ENCODE data around the gene ZNF507. TPM values are rescaled to one million over a fixed set of nuclear protein-coding genes. Genes with fewer than 3 reads are reported as not detected.

ZNF507 gene
- total and polyA plus RNA-seq, 2 of the 8 experiments (the other 6 are each of a cell fraction or from before 2014, with no cell fraction given), result 8.6 to 28.8 TPM

DNA sequence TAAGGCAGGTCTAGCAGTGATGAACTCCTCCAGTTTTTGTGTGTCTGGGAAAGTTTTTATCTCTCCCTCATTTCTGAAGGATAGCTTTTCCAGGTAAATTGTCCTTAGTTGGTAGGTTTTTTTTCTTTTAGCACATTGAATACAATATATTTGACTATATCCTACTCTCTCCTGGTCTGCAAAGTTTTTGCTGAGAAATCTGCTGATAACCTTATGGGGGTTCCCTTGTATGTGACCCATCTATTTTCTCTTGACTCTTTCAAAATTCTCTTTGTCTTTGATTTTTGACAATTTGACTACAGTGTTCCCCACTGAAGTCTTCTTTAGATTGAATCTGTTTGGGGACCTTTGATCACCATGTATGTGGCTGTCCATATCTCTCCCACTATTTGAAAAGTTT is 42.6 kb upstream of the ZNF507 start:
- Histone ChIP-seq H2BK15ac (ENCODE audit: low read length) (no peak overlapping the region), H3K4ac (replicated peaks; ENCODE audit: insufficient read length, low read depth, low read length) (no peak overlapping the region), H3K4me1 (replicated peaks in 1 of 4; ENCODE audit: control insufficient read depth in 3 of 4, insufficient read depth in 4 of 4, low read length in 3 of 4) (peaks cover 0 to 4% (median 3%) of the 10 kb centered on the region in 4 experiments; a peak in 3 of 7 replicates), H2AFZ (ENCODE audit: low read length) (no peak overlapping the region), H4K91ac (replicated peaks; ENCODE audit: insufficient read length, low read length) (no peak overlapping the region), H3K27me3 (replicated peaks in 1 of 4; ENCODE audit: control insufficient read depth in 3 of 4, extremely low read depth in 1 of 4, insufficient read depth in 3 of 4, low read length in 3 of 4) (no peaks in the 10 kb centered on the region), H2BK5ac (ENCODE audit: low read depth, low read length) (no peak overlapping the region), H3K4me2 (ENCODE audit: insufficient read depth in 1 of 2, low read depth in 2 of 2, low read length in 2 of 2) (no peak overlapping the region), H4K5ac (ENCODE audit: insufficient read length, low read depth, low read length) (no peak overlapping the region), H3K27ac (ENCODE audit: low read depth, low read length) (no peak overlapping the region), H3K9me3 (ENCODE audit: insufficient read depth in 2 of 2, low read depth in 1 of 2, low read length in 1 of 2) (0 out of 4 replicates have a peak, but pooled peaks cover 0 to 2% of the 10 kb centered on the region in 2 experiments), H3K9ac (replicated peaks in 1 of 4; ENCODE audit: extremely low read depth in 1 of 4, low read depth in 3 of 4, low read length in 3 of 4) (no peak overlapping the region), H3K23me2 (ENCODE audit: low read depth, low read length) (no peaks in the 10 kb centered on the region), H4K8ac (ENCODE audit: extremely low read depth, insufficient read depth, low read length) (no peak overlapping the region), H4K20me1 (replicated peaks in 1 of 2; ENCODE audit: control insufficient read depth in 1 of 2, insufficient read depth in 2 of 2, low read length in 2 of 2) (no peaks in the 10 kb centered on the region), H3K79me1 (ENCODE audit: low read depth, low read length) (no peaks in the 10 kb centered on the region), H2BK120ac (replicated peaks; ENCODE audit: low read depth, low read length) (no peak overlapping the region), H3K4me3 (ENCODE audit: extremely low read depth in 1 of 4, insufficient read depth in 2 of 4, low read depth in 3 of 4, low read length in 4 of 4) (no peak overlapping the region), H2AK5ac (ENCODE audit: low read depth, low read length) (no peak overlapping the region), H3K14ac (ENCODE audit: insufficient read length) (no peak overlapping the region), H3K23ac (ENCODE audit: insufficient read length) (no peak overlapping the region), H2BK12ac (ENCODE audit: low read depth, low read length) (no peak overlapping the region), H3K79me2 (ENCODE audit: control insufficient read depth in 1 of 2, insufficient read depth in 2 of 2, low read length in 2 of 2) (no peaks in the 10 kb centered on the region), H2BK20ac (ENCODE audit: low read length) (no peak overlapping the region), H3K36me3 (ENCODE audit: control insufficient read depth in 2 of 4, insufficient read depth in 4 of 4, low read length in 3 of 4) (no peaks in the 10 kb centered on the region), H3K18ac (ENCODE audit: extremely low read depth, low read length) (no peak overlapping the region), H3K56ac (replicated peaks; ENCODE audit: insufficient read length, low read depth, low read length) (no peak overlapping the region)
- CTCF ChIA-PET (ENCODE audit: partially characterized antibody), result interaction anchor here (1.3 to 1.6 kb wide), 2 partner anchors 12 to 15 kb away, joined by 5 read pairs; no protein-coding TSS in a partner anchor
- no peak for TF ChIP-seq CEBPB (IDR thresholded peaks at IDR 0.05; ENCODE audit: low read depth, low read length)
- TF ChIP-seq, protein P1, sequence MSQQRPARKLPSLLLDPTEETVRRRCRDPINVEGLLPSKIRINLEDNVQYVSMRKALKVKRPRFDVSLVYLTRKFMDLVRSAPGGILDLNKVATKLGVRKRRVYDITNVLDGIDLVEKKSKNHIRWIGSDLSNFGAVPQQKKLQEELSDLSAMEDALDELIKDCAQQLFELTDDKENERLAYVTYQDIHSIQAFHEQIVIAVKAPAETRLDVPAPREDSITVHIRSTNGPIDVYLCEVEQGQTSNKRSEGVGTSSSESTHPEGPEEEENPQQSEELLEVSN (IDR thresholded peaks at IDR 0.05), result no peak
- TF ChIP-seq RNF2 (IDR thresholded peaks at IDR 0.05; ENCODE audit: borderline replicate concordance, low read depth, low read length, missing control alignments, poor library complexity, severe bottlenecking), result no peak
- no peak for TF ChIP-seq SAP30 (IDR thresholded peaks at IDR 0.05; ENCODE audit: insufficient read depth, insufficient replicate concordance, low read length)
- TF ChIP-seq GTF2F1 (IDR thresholded peaks at IDR 0.05; ENCODE audit: borderline replicate concordance, low read depth, low read length), result no peak
- no peak for TF ChIP-seq TBP (IDR thresholded peaks at IDR 0.05; ENCODE audit: low read depth, low read length)
- no peak for TF ChIP-seq ASH2L (IDR thresholded peaks at IDR 0.05; ENCODE audit: low read length)
- TF ChIP-seq TAF7 (optimal IDR thresholded peaks at IDR 0.05; ENCODE audit: borderline replicate concordance, low read depth, low read length), result no peak
- TF ChIP-seq, protein P2, sequence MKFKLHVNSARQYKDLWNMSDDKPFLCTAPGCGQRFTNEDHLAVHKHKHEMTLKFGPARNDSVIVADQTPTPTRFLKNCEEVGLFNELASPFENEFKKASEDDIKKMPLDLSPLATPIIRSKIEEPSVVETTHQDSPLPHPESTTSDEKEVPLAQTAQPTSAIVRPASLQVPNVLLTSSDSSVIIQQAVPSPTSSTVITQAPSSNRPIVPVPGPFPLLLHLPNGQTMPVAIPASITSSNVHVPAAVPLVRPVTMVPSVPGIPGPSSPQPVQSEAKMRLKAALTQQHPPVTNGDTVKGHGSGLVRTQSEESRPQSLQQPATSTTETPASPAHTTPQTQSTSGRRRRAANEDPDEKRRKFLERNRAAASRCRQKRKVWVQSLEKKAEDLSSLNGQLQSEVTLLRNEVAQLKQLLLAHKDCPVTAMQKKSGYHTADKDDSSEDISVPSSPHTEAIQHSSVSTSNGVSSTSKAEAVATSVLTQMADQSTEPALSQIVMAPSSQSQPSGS (IDR thresholded peaks at IDR 0.05; ENCODE audit: low read length), result no peak
- no peak for TF ChIP-seq JUN (IDR thresholded peaks at IDR 0.05; ENCODE audit: low read depth, low read length)
- TF ChIP-seq EZH2 (IDR thresholded peaks at IDR 0.05; ENCODE audit: low read depth, low read length, severe bottlenecking), result no peak
- POLR2A ChIA-PET (ENCODE audit: partially characterized antibody), result no interaction called here
- FAIRE-seq, result no peak
- no peak for DNase-seq (ENCODE audit: low read depth in 1 of 2, low spot score in 2 of 2)
